Subcutaneous abdominal adipose tissue (tissue), 5 donors: ENCODE measurements around the gene TNPO3.

Source experiments
- H3K27ac ChIP-seq: one replicate; pipeline ENCODE4 v1.7.0; 2013; ENCODE audit warnings: low read depth, mild to moderate bottlenecking, inconsistent platforms, low read length, moderate library complexity
- H3K27me3 ChIP-seq, 5 donors: one replicate each; pipeline ENCODE4 v1.7.0; 2013; ENCODE audit warnings: low read length in 5 of 5, inconsistent platforms in 1 of 5; ENCODE audit not compliant: control insufficient read depth in 5 of 5, insufficient read depth in 4 of 5
- H3K36me3 ChIP-seq, 5 donors: one replicate each; pipeline ENCODE4 v1.7.0; 2013; ENCODE audit warnings: low read length in 5 of 5; ENCODE audit not compliant: control insufficient read depth in 5 of 5, insufficient read depth in 5 of 5
- H3K4me1 ChIP-seq, 5 donors: one replicate each; pipeline ENCODE4 v1.7.0; 2013; ENCODE audit warnings: low read length in 5 of 5, mild to moderate bottlenecking in 3 of 5, moderate library complexity in 1 of 5; ENCODE audit not compliant: control insufficient read depth in 5 of 5, insufficient read depth in 5 of 5
- H3K4me3 ChIP-seq, 5 donors: one replicate each; pipeline ENCODE4 v1.7.0; 2013; ENCODE audit warnings: low read length in 5 of 5, low read depth in 1 of 5
- H3K9ac ChIP-seq, 5 donors: one replicate each; pipeline ENCODE4 v1.7.0; 2013; ENCODE audit warnings: low read length in 5 of 5, mild to moderate bottlenecking in 4 of 5, moderate library complexity in 3 of 5
- H3K9me3 ChIP-seq, 5 donors: one replicate each; pipeline ENCODE4 v1.7.0; 2013; ENCODE audit warnings: low read length in 5 of 5; ENCODE audit not compliant: control insufficient read depth in 5 of 5
- donor health status: healthy.
- donor health status: healthy.
- donor health status: healthy.
- donor health status: healthy.
- donor health status: healthy.

TNPO3 gene

DNA sequence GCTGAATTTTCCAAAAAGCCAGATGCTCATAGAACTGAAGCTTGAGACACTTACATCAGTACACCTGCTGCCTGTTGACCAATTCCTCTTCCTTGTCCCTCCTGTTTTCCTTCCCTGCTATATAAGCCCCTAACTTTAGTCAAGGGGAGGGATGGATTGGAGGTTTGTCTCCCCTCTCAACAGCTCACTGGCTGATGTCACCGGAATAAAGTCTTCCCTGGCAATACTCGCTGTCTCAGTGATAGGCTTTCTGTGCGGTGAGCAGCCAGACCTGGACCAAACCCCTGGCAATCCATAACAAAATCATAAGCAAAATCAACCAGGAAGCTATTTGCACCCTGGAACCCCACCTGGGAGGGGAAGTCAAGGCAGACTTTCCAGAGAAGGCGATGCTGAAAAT is 118.1 kb downstream of the TNPO3 start:
- peaks cover 3 to 61% (median 29%) of the 10 kb centered on the region in 5 donors for H3K4me1 ChIP-seq
- H3K4me3 ChIP-seq, result no peak overlapping the region
- peaks cover 3 to 40% (median 15%) of the 10 kb centered on the region in 5 donors for H3K27me3 ChIP-seq
- H3K27ac ChIP-seq, result no peak overlapping the region
- no peaks in the 10 kb centered on the region for H3K9me3 ChIP-seq
- H3K9ac ChIP-seq, result no peak overlapping the region
- no peaks in the 10 kb centered on the region for H3K36me3 ChIP-seq

DNA sequence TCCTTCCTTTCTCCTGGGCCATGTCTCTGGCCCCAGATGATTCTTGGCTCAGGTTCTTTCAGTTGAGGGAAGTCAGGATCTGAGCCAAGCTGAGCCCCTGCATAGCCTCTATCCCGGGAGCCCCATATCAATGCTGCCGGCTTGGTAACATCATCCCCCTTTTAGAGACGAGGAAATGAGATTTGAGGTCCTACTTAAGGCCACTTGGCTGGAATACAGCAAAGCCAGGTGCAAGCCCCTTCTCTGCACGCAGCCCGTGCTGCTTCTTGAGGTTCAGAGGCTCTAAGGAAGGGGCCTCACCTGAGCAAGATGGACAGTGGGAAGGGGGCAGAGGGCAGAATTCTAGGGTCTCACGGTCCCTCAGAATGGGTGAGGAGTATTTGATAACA is 119.6 kb downstream of the TNPO3 start:
- peaks cover 3 to 50% (median 26%) of the 10 kb centered on the region in 5 donors for H3K4me1 ChIP-seq
- peak overlapping the region; percentile 50 for H3K27ac ChIP-seq
- no peaks in the 10 kb centered on the region for H3K9me3 ChIP-seq
- peaks cover 3 to 37% (median 18%) of the 10 kb centered on the region in 5 donors for H3K27me3 ChIP-seq
- H3K36me3 ChIP-seq, result no peaks in the 10 kb centered on the region
- no peak overlapping the region for H3K9ac ChIP-seq
- no peak overlapping the region for H3K4me3 ChIP-seq

- Histone ChIP-seq H3K36me3 (no peaks in the 10 kb centered on the region), H3K9ac (no peak overlapping the region), H3K4me1 (peaks cover 3 to 44% (median 26%) of the 10 kb centered on the region in 5 donors), H3K9me3 (no peaks in the 10 kb centered on the region), H3K27ac (peak overlapping the region; percentile 50), H3K4me3 (no peak overlapping the region), H3K27me3 (peaks cover 3 to 37% (median 18%) of the 10 kb centered on the region in 5 donors)
Measured at GRCh38 chr7:128934361-128935341, 120.3 kb downstream of the TNPO3 start.

GRCh38 chr7:128933180-128933891 is 121.6 kb downstream of the TNPO3 start:
- H3K9me3 ChIP-seq, result no peaks in the 10 kb centered on the region
- peak overlapping the region in 1 of 5 donors; percentile 9 for H3K4me3 ChIP-seq
- H3K4me1 ChIP-seq, result peaks cover 1 to 32% (median 22%) of the 10 kb centered on the region in 5 donors
- H3K27me3 ChIP-seq, result peaks cover 6 to 33% (median 18%) of the 10 kb centered on the region in 5 donors
- H3K9ac ChIP-seq, result peak overlapping the region in 2 of 5 donors; percentile 6 to 40
- no peak overlapping the region for H3K27ac ChIP-seq
- H3K36me3 ChIP-seq, result no peaks in the 10 kb centered on the region

DNA sequence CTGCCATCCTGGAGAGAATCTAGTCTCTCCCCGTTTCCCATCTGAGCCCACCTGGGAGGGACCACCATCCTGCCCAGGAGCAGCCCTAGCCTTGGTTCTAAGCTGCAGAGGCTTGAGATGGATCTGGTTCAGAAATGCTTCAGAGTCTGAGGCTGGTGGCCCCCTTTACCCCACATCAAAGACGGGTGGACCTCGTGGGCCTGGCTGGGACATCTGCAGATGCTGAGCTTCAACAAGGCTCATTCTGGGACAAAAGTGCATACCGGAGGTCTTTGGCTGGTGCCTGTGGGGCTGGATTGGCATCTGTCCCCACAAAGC is 122.1 kb downstream of the TNPO3 start:
- H3K4me3 ChIP-seq, result no peak overlapping the region
- no peak overlapping the region for H3K9ac ChIP-seq
- peaks cover 6 to 32% (median 18%) of the 10 kb centered on the region in 5 donors for H3K27me3 ChIP-seq
- H3K9me3 ChIP-seq, result no peaks in the 10 kb centered on the region
- no peak overlapping the region for H3K27ac ChIP-seq
- peaks cover 1 to 27% (median 18%) of the 10 kb centered on the region in 5 donors for H3K4me1 ChIP-seq
- no peaks in the 10 kb centered on the region for H3K36me3 ChIP-seq

GRCh38 chr7:128931965-128932861 is 122.7 kb downstream of the TNPO3 start:
- Histone ChIP-seq H3K27ac (no peak overlapping the region), H3K9me3 (no peaks in the 10 kb centered on the region), H3K4me3 (no peak overlapping the region), H3K9ac (no peak overlapping the region), H3K27me3 (peaks cover 5 to 28% (median 18%) of the 10 kb centered on the region in 5 donors), H3K4me1 (peaks cover 1 to 21% (median 13%) of the 10 kb centered on the region in 5 donors), H3K36me3 (no peaks in the 10 kb centered on the region)

DNA sequence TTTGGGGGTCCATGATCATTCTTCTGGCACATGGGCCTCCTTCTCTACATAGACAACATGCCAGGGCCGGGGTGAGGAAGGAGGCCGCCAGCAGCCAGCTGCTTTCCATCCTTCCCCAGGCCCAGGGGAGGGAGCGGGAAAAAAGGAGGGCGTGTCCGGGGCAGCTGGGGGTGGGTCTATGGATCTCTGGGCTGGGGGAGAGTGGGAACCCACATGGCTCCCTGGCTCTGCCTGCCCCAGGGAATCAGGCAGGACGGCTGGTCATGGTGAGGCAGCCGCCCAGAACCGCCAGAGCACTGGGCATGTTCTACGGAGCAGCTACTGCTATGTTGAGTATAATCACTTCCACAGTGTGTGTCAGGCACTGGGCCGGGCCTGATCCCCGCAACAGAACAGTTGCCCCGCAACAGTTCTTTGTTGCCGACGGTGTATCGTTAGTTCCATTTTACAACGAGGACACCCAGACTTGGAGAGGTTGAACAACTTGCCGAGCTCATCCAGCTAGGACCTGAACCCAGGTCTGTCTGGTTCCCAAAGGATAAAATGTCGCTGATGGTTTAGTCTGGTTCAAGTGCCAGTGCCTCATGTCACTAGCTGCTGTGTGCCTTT is 123.6 kb downstream of the TNPO3 start:
- H3K27me3 ChIP-seq, result peaks cover 3 to 23% (median 17%) of the 10 kb centered on the region in 5 donors
- H3K9me3 ChIP-seq, result no peaks in the 10 kb centered on the region
- H3K27ac ChIP-seq, result no peak overlapping the region
- peaks cover 1 to 19% (median 11%) of the 10 kb centered on the region in 5 donors for H3K4me1 ChIP-seq
- H3K36me3 ChIP-seq, result no peaks in the 10 kb centered on the region
- no peak overlapping the region for H3K4me3 ChIP-seq
- H3K9ac ChIP-seq, result no peak overlapping the region

DNA sequence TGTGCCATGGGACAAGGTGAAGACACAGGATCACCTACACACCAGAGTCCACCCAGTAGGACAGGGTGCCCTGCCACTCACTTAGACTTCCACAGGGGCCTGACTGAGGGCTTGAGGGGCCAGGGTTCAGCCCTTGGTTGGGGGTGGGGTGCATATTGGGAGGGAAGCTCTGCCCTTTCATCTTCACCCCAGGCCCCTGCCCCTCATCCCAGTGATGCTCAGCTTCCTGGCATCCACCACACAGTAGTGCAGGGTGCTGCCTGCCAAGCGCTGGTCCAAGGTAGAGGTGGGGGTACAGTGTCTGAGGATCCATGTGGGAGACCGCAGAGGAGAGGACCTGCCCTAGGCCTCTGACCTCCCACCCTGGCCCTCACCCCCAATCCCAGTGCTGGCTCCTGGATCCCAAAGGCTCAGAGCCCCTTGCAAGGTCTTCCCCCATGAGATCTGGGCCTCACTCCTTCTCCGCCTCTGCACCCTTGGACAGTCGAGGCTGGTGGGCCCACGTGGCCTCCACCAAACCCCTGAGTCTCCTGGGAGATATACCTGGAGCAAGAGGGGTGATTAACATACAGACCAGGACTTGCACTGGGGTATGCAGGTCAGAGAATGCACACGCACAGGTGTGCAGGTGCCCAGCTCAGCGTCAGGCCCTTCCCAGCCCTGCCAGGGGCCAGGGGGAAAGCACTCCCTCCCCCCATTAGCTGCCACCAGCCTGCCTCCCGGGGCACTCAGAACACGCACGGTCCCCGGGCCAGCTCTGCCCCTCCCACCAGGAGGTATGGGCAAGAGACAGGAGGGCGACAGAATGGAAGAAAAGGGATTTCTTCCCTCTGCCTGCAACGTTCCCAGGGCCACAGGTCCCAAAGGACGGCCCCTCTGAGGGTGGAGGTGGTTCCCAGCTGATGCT is 125.8 kb downstream of the TNPO3 start:
- Histone ChIP-seq H3K27me3 (peaks cover 3 to 18% (median 9%) of the 10 kb centered on the region in 5 donors), H3K4me1 (peaks cover 0 to 18% (median 11%) of the 10 kb centered on the region in 5 donors), H3K27ac (no peak overlapping the region), H3K9ac (no peak overlapping the region), H3K4me3 (no peak overlapping the region), H3K9me3 (no peaks in the 10 kb centered on the region), H3K36me3 (no peaks in the 10 kb centered on the region)
